Tibial nerve (tissue), 4 donors: ENCODE results near the gene IFITM5. TPM values are rescaled to one million over a fixed set of nuclear protein-coding genes. Genes with fewer than 3 reads are reported as not detected.

ENCODE experiments used
- DNase-seq, 2 donors: peaks; one replicate each; pipeline ENCODE4 v3.0.0-alpha.2; 2019; ENCODE audit warnings: low spot score in 2 of 2
- H3K27ac ChIP-seq, 4 donors: fragments of 200-600 bp; sonication (generic) in 3 of 4; one replicate each; pipeline ENCODE4 v1.5.1; 2017 to 2019; ENCODE audit warnings: mild to moderate bottlenecking in 1 of 4
- H3K27me3 ChIP-seq, 2 donors: fragments of 200-600 bp; sonication (generic) in 1 of 2; one replicate each; pipeline versions ENCODE4 v1.5.1 to v1.6.0; 2017 to 2019
- H3K36me3 ChIP-seq, 3 donors: fragments of 200-600 bp; sonication (generic); one replicate each; pipeline ENCODE4 v1.5.1; 2018 to 2019
- H3K4me1 ChIP-seq, 4 donors: fragments of 200-600 bp; sonication (generic) in 3 of 4; one replicate each; pipeline ENCODE4 v1.5.1; 2017 to 2019
- H3K4me3 ChIP-seq, 4 donors: fragments of 200-600 bp; sonication (generic) in 3 of 4; one replicate each; pipeline ENCODE4 v1.5.1; 2017 to 2019; ENCODE audit warnings: mild to moderate bottlenecking in 1 of 4, moderate library complexity in 1 of 4
- H3K9me3 ChIP-seq, 4 donors: fragments of 200-600 bp; sonication (generic) in 3 of 4; one replicate each; pipeline ENCODE4 v1.5.1; 2017 to 2019
- EP300 ChIP-seq, 2 donors: sonication (generic); formaldehyde crosslinking; IDR thresholded peaks; one replicate each; pipeline ENCODE4 v1.6.1; 2017; ENCODE audit warnings: antibody characterized with exemption in 2 of 2, mild to moderate bottlenecking in 1 of 2
- POLR2A ChIP-seq, 2 donors: fragments of 450-650 bp; IDR thresholded peaks; one replicate each; pipeline ENCODE4 v1.6.1; 2017; ENCODE audit warnings: antibody characterized with exemption in 2 of 2, mild to moderate bottlenecking in 2 of 2, moderate library complexity in 2 of 2
- WGBS, 2 donors: methylation state at CpG; one replicate each; pipeline ENCODE4 v1.1.5; 2018; 5-methylcytosine and 5-hydroxymethylcytosine counted together
- total RNA-seq, 4 donors: library from RNA; depleted of rRNA; stranded (reverse); fragments of >200 nt; gene quantifications; one replicate each; pipeline ENCODE4 v1.1.0, GENCODE V29; 2016
- TF ChIP-seq, protein P1 (sequence below), 5 experiments: fragments of 200-600 bp in 3 of 5; fragments of 450-650 bp in 2 of 5; sonication (generic) in 3 of 5; IDR thresholded peaks; one replicate each; pipeline ENCODE4 v1.5.1; 2016 to 2019; ENCODE audit warnings: antibody characterized with exemption in 5 of 5, mild to moderate bottlenecking in 3 of 5, moderate library complexity in 2 of 5

Gene IFITM5
- total RNA-seq, 4 donors from 2014 or later, result not detected

- DNase-seq, result no peak
- Histone ChIP-seq H3K27me3 (peaks cover 4 to 79% of the 10 kb centered on the region in 2 donors), H3K27ac (peak overlapping the region in 1 of 4 donors; percentile 10), H3K4me1 (peaks cover 0 to 31% (median 25%) of the 10 kb centered on the region in 4 donors), H3K4me3 (no peak overlapping the region), H3K36me3 (no peaks in the 10 kb centered on the region), H3K9me3 (no peaks in the 10 kb centered on the region)
- 54 to 60% methylated on average over 13 of the region's 13 CpGs for WGBS, 2 donors
- TF ChIP-seq EP300 (IDR thresholded peaks at IDR 0.05) (no peak), POLR2A (IDR thresholded peaks at IDR 0.05) (no peak)
- TF ChIP-seq, protein P1, sequence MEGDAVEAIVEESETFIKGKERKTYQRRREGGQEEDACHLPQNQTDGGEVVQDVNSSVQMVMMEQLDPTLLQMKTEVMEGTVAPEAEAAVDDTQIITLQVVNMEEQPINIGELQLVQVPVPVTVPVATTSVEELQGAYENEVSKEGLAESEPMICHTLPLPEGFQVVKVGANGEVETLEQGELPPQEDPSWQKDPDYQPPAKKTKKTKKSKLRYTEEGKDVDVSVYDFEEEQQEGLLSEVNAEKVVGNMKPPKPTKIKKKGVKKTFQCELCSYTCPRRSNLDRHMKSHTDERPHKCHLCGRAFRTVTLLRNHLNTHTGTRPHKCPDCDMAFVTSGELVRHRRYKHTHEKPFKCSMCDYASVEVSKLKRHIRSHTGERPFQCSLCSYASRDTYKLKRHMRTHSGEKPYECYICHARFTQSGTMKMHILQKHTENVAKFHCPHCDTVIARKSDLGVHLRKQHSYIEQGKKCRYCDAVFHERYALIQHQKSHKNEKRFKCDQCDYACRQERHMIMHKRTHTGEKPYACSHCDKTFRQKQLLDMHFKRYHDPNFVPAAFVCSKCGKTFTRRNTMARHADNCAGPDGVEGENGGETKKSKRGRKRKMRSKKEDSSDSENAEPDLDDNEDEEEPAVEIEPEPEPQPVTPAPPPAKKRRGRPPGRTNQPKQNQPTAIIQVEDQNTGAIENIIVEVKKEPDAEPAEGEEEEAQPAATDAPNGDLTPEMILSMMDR (IDR thresholded peaks at IDR 0.05), result no peak
Measured at GRCh38 chr11:282630-283360, 16.5 kb downstream of the IFITM5 start.

GRCh38 chr11:282171-282570 is 17.2 kb downstream of the IFITM5 start:
- DNase-seq, result peak in 1 of 2 donors; percentile 3
- no peak overlapping the region for H3K4me3 ChIP-seq
- peak overlapping the region in 1 of 4 donors; percentile 10 for H3K27ac ChIP-seq
- H3K36me3 ChIP-seq, result no peaks in the 10 kb centered on the region
- TF ChIP-seq, protein P1 (IDR thresholded peaks at IDR 0.05), result no peak
- no peak for TF ChIP-seq EP300 (IDR thresholded peaks at IDR 0.05)
- TF ChIP-seq POLR2A (IDR thresholded peaks at IDR 0.05), result no peak
- H3K27me3 ChIP-seq, result peaks cover 4 to 81% of the 10 kb centered on the region in 2 donors
- 60 to 61% methylated on average over 4 of the region's 4 CpGs for WGBS, 2 donors
- peaks cover 0 to 30% (median 24%) of the 10 kb centered on the region in 4 donors for H3K4me1 ChIP-seq
- no peaks in the 10 kb centered on the region for H3K9me3 ChIP-seq

DNA sequence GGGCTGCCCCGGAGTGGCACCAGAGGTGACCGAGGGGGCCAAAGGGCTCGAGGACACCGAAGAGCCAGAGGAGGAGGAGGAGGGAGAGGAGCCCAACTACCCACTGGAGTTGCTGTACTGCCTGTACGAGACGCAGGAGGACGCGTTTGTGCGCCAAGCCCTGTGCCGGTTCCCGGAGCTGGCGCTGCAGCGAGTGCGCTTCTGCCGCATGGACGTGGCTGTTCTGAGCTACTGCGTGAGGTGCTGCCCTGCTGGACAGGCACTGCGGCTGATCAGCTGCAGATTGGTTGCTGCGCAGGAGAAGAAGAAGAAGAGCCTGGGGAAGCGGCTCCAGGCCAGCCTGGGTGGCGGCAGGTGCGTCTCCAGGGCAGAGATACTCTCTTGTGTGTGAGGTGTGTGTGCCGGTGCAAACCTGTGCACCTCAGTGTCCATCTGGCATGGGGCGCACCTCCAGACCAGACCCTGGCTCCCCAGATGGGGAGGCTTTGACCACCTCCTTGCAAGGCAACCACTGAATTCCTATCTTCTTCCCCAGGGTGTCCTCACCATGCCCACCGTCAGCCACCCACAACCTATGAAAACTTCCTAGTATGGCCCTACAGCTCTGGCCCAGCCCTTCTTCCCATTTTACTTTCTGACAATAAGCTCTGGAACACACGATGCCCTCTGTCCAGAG is 17.7 kb downstream of the IFITM5 start:
- TF ChIP-seq, protein P1 (IDR thresholded peaks at IDR 0.05), result no peak
- TF ChIP-seq POLR2A (IDR thresholded peaks at IDR 0.05), result no peak
- no peak for TF ChIP-seq EP300 (IDR thresholded peaks at IDR 0.05)
- DNase-seq, result no peak
- Histone ChIP-seq H3K27ac (peak overlapping the region in 1 of 4 donors; percentile 71), H3K27me3 (peaks cover 4 to 81% of the 10 kb centered on the region in 2 donors), H3K36me3 (no peaks in the 10 kb centered on the region), H3K9me3 (no peaks in the 10 kb centered on the region), H3K4me1 (peaks cover 0 to 30% (median 24%) of the 10 kb centered on the region in 4 donors), H3K4me3 (peak overlapping the region in 2 of 4 donors; percentile 37 to 62)
- 46 to 50% methylated on average over 17 to 25 of the region's 26 CpGs for WGBS, 2 donors

GRCh38 chr11:280706-281485 is 18.4 kb downstream of the IFITM5 start:
- H3K27ac ChIP-seq, result peak overlapping the region in 1 of 4 donors; percentile 71
- peak overlapping the region in 3 of 4 donors; percentile 15 to 62 (median 37) for H3K4me3 ChIP-seq
- H3K9me3 ChIP-seq, result peaks cover 0 to 4% (median 0%) of the 10 kb centered on the region in 4 donors
- no peak for DNase-seq
- H3K4me1 ChIP-seq, result peaks cover 0 to 30% (median 24%) of the 10 kb centered on the region in 4 donors
- no peaks in the 10 kb centered on the region for H3K36me3 ChIP-seq
- H3K27me3 ChIP-seq, result peaks cover 4 to 78% of the 10 kb centered on the region in 2 donors
- 9 to 12% methylated on average over 38 to 54 of the region's 79 CpGs for whole genome bisulfite sequencing, 2 donors
- TF ChIP-seq POLR2A (IDR thresholded peaks at IDR 0.05), result no peak

GRCh38 chr11:279966-280705 is 19.2 kb downstream of the IFITM5 start:
- Histone ChIP-seq H3K27me3 (peaks cover 4 to 73% of the 10 kb centered on the region in 2 donors), H3K27ac (peak overlapping the region in 2 of 4 donors; percentile 6 to 71), H3K4me1 (peaks cover 0 to 30% (median 24%) of the 10 kb centered on the region in 4 donors), H3K9me3 (peaks cover 0 to 4% (median 0%) of the 10 kb centered on the region in 4 donors), H3K4me3 (peak overlapping the region; percentile 3 to 62 (median 26)), H3K36me3 (no peaks in the 10 kb centered on the region)
- TF ChIP-seq, protein P1 (IDR thresholded peaks at IDR 0.05), result no peak
- TF ChIP-seq POLR2A (IDR thresholded peaks at IDR 0.05) (no peak), EP300 (IDR thresholded peaks at IDR 0.05) (no peak)
- no peak for DNase-seq
- 4 to 5% methylated on average over 17 to 34 of the region's 85 CpGs for WGBS, 2 donors
